Brain microvascular endothelial cell (primary cell): ENCODE measurements around the gene MICAL2.
A peak's percentile ranks its signal among the peaks of the same experiment; 100 is the strongest.

ENCODE experiments used
- DNase-seq: peaks from one replicate; pipeline ENCODE4 v3.0.0-alpha.2; 2020
- H3K27ac ChIP-seq: fragments of 250-450 bp; sonication (Bioruptor Pico); 2 replicates; pipeline ENCODE4 v1.5.1; 2020; ENCODE audit warnings: mild to moderate bottlenecking, moderate library complexity
- H3K27me3 ChIP-seq: fragments of 250-450 bp; sonication (Bioruptor Pico); replicated peaks from 2 replicates; pipeline ENCODE4 v1.5.1; 2020; ENCODE audit warnings: mild to moderate bottlenecking
- H3K36me3 ChIP-seq: fragments of 250-450 bp; sonication (Bioruptor Pico); replicated peaks from 2 replicates; pipeline ENCODE4 v1.5.1; 2020; ENCODE audit warnings: mild to moderate bottlenecking
- H3K4me3 ChIP-seq: 2 replicates; pipeline ENCODE4 v1.5.1; 2011; ENCODE audit warnings: low read depth, mild to moderate bottlenecking, control low read depth, low read length, moderate library complexity
- CTCF ChIP-seq: IDR thresholded peaks from 2 replicates; pipeline ENCODE4 v1.5.1; 2011; ENCODE audit warnings: low read depth, mild to moderate bottlenecking, moderate library complexity, low read length, control low read depth, inconsistent platforms; ENCODE audit errors: missing control alignments
- in situ Hi-C: cut with HindIII; loops from 2 replicates; pipeline ENCODE4 v1.10.0; 2017; ENCODE audit warnings: low sequenced_read_pairs, low pct_ligation_motif_present

The MICAL2 gene

GRCh38 chr11:12196308-12196707 lies 85.9 kb downstream of the MICAL2 start:
- H3K4me3 ChIP-seq, result no peak overlapping the region
- in situ Hi-C loops, result no loop called here
- H3K27me3 ChIP-seq, result no peaks in the 10 kb centered on the region
- H3K27ac ChIP-seq, result peak overlapping the region; percentile 99
- TF ChIP-seq CTCF, result no peak
- DNase-seq, result no peak
- peaks cover 71% of the 10 kb centered on the region for H3K36me3 ChIP-seq

- H3K27ac ChIP-seq, result peak overlapping the region; percentile 99
- in situ Hi-C loops, result no loop called here
- no peak overlapping the region for H3K4me3 ChIP-seq
- peaks cover 74% of the 10 kb centered on the region for H3K36me3 ChIP-seq
- TF ChIP-seq CTCF, result no peak
- no peak for DNase-seq
- H3K27me3 ChIP-seq, result no peaks in the 10 kb centered on the region
Measured at GRCh38 chr11:12196872-12197271, 86.5 kb downstream of the MICAL2 start.

- no peak for DNase-seq
- Histone ChIP-seq H3K36me3 (peaks cover 64% of the 10 kb centered on the region), H3K4me3 (no peak overlapping the region), H3K27me3 (no peaks in the 10 kb centered on the region), H3K27ac (peak overlapping the region; percentile 99)
- TF ChIP-seq CTCF, result no peak
- in situ Hi-C loops, result no loop called here
Measured at GRCh38 chr11:12198251-12199222, 88.1 kb downstream of the MICAL2 start.

GRCh38 chr11:12199231-12199948 lies 89.0 kb downstream of the MICAL2 start:
- Histone ChIP-seq H3K36me3 (peaks cover 63% of the 10 kb centered on the region), H3K4me3 (no peak overlapping the region), H3K27ac (peak overlapping the region; percentile 99), H3K27me3 (no peaks in the 10 kb centered on the region)
- in situ Hi-C loops, result no loop called here
- TF ChIP-seq CTCF, result no peak
- no peak for DNase-seq

- peak; percentile 93 for DNase-seq
- in situ Hi-C loops, result no loop called here
- H3K36me3 ChIP-seq, result peaks cover 67% of the 10 kb centered on the region
- peak overlapping the region; percentile 99 for H3K27ac ChIP-seq
- TF ChIP-seq CTCF, result no peak
- H3K4me3 ChIP-seq, result no peak overlapping the region
- H3K27me3 ChIP-seq, result no peaks in the 10 kb centered on the region
Measured at GRCh38 chr11:12200279-12200990, 90.0 kb downstream of the MICAL2 start.
